CD4-positive, CD25-positive, alpha-beta regulatory T cell (primary cell): Measurements from ENCODE around the gene PTPN4. TPM values are rescaled to one million over a fixed set of nuclear protein-coding genes. Genes with fewer than 3 reads are reported as not detected.

Experiments used
- ATAC-seq, 2 donors: fragments of 150-1000 bp; cut with Tn5 transposase; one replicate each; pipeline ENCODE4 v1.10.0; 2021; ENCODE audit warnings: low read depth in 2 of 2, moderate number of reproducible peaks in 2 of 2, moderate library complexity in 1 of 2
- DNase-seq, 3 donors: peaks; one replicate each; pipeline versions ENCODE4 v3.0.0 to v3.0.0-alpha.2; 2012 to 2022; ENCODE audit warnings: mixed read lengths in 1 of 3
- H3K27ac ChIP-seq: one replicate; pipeline ENCODE4 v1.7.0; 2013; ENCODE audit warnings: mild to moderate bottlenecking, low read length; ENCODE audit not compliant: insufficient read depth, poor library complexity, severe bottlenecking
- H3K27me3 ChIP-seq: one replicate; pipeline ENCODE4 v1.7.0; 2013; ENCODE audit warnings: low read length; ENCODE audit not compliant: control insufficient read depth, insufficient read depth
- H3K36me3 ChIP-seq: one replicate; pipeline ENCODE4 v1.7.0; 2013; ENCODE audit warnings: mild to moderate bottlenecking, low read length, moderate library complexity; ENCODE audit not compliant: control insufficient read depth, insufficient read depth
- H3K4me1 ChIP-seq: 2 replicates; pipeline ENCODE4 v1.7.0; 2013; ENCODE audit warnings: mild to moderate bottlenecking, low read length; ENCODE audit not compliant: insufficient read depth, control insufficient read depth, poor library complexity, severe bottlenecking
- H3K4me3 ChIP-seq: one replicate; pipeline ENCODE4 v1.7.0; 2013; ENCODE audit warnings: low read depth, mild to moderate bottlenecking, low read length, moderate library complexity
- H3K9me3 ChIP-seq, 2 experiments: 1 replicate in 1 of 2; 2 replicates in 1 of 2; pipeline ENCODE4 v1.7.0; 2013; ENCODE audit warnings: low read length in 2 of 2, mild to moderate bottlenecking in 1 of 2, moderate library complexity in 1 of 2; ENCODE audit not compliant: control insufficient read depth in 2 of 2
- H3K27ac Mint-ChIP-seq, 3 donors: one replicate each; pipeline ENCODE4 v1.8.0; 2020 to 2022; ENCODE audit warnings: mild to moderate bottlenecking in 3 of 3, mixed read lengths in 3 of 3, moderate library complexity in 2 of 3
- H3K27me3 Mint-ChIP-seq: one replicate; pipeline ENCODE4 v1.8.0; 2022; ENCODE audit warnings: mild to moderate bottlenecking, mixed read lengths
- H3K36me3 Mint-ChIP-seq: one replicate; pipeline ENCODE4 v1.8.0; 2020; ENCODE audit warnings: mixed read lengths
- H3K4me1 Mint-ChIP-seq, 4 donors: one replicate each; pipeline ENCODE4 v1.8.0; 2020 to 2022; ENCODE audit warnings: mixed read lengths in 4 of 4, mild to moderate bottlenecking in 1 of 4
- H3K4me3 Mint-ChIP-seq, 4 donors: one replicate each; pipeline ENCODE4 v1.8.0; 2020 to 2022; ENCODE audit warnings: mild to moderate bottlenecking in 4 of 4, mixed read lengths in 4 of 4, moderate library complexity in 3 of 4
- H3K9me3 Mint-ChIP-seq, 7 donors: one replicate each; pipeline ENCODE4 v1.8.0; 2020 to 2022; ENCODE audit warnings: mixed read lengths in 7 of 7, mild to moderate bottlenecking in 3 of 7, moderate library complexity in 2 of 7
- polyA plus RNA-seq, 4 donors: library from polyadenylated mRNA; unstranded; fragments of 300-500 nt; fragmentation: Illumina TruSeq; gene quantifications; one replicate each; pipeline ENCODE4 v1.2.3, GENCODE V29; 2021
- total RNA-seq: library from RNA; stranded (reverse); gene quantifications from one replicate; pipeline ENCODE4 v1.2.3, GENCODE V29; 2022

Gene PTPN4
- total and polyA plus RNA-seq, 5 donors from 2014 or later: 75.2 to 115 (median 110) TPM

- peaks cover 0 to 8% (median 0%) of the 10 kb centered on the region in 7 donors for H3K9me3 Mint-ChIP-seq
- H3K36me3 ChIP-seq: peaks cover 15% of the 10 kb centered on the region
- H3K4me1 ChIP-seq: peaks cover 12% of the 10 kb centered on the region
- DNase-seq (peak; percentile 11 to 57 (median 44)), ATAC-seq (peak; percentile 54 to 61)
- H3K27me3 ChIP-seq: no peaks in the 10 kb centered on the region
- no peaks in the 10 kb centered on the region for H3K27me3 Mint-ChIP-seq
- peaks cover 27% of the 10 kb centered on the region for H3K36me3 Mint-ChIP-seq
- H3K9me3 ChIP-seq: no peaks in the 10 kb centered on the region
- no peak overlapping the region for H3K4me3 ChIP-seq
- no peak overlapping the region for H3K27ac ChIP-seq
- H3K27ac Mint-ChIP-seq: peak overlapping the region in 1 of 3 donors; percentile 29
- H3K4me3 Mint-ChIP-seq: no peak overlapping the region
- H3K4me1 Mint-ChIP-seq: peaks cover 28 to 71% (median 39%) of the 10 kb centered on the region in 4 donors
These were observed 66.7 kb downstream of the PTPN4 start for GRCh38 chr2:119826370-119826961.

- H3K36me3 ChIP-seq: peaks cover 15% of the 10 kb centered on the region
- Mint-ChIP-seq H3K4me1 (peaks cover 28 to 69% (median 40%) of the 10 kb centered on the region in 4 donors), H3K27ac (peak overlapping the region in 2 of 3 donors; percentile 16 to 52), H3K9me3 (peaks cover 0 to 9% (median 0%) of the 10 kb centered on the region in 7 donors), H3K27me3 (no peaks in the 10 kb centered on the region), H3K36me3 (peaks cover 26% of the 10 kb centered on the region), H3K4me3 (no peak overlapping the region)
- no peak overlapping the region for H3K27ac ChIP-seq
- ATAC-seq: peak; percentile 38
- peaks cover 12% of the 10 kb centered on the region for H3K4me1 ChIP-seq
- no peaks in the 10 kb centered on the region for H3K9me3 ChIP-seq
- DNase-seq: no peak
- H3K27me3 ChIP-seq: no peaks in the 10 kb centered on the region
- H3K4me3 ChIP-seq: no peak overlapping the region
These were observed 68.3 kb downstream of the PTPN4 start for GRCh38 chr2:119827866-119828507.

- Mint-ChIP-seq H3K9me3 (no peaks in the 10 kb centered on the region), H3K27ac (peak overlapping the region in 1 of 3 donors; percentile 5)
- no peak overlapping the region for H3K27ac ChIP-seq
These were observed 76.9 kb downstream of the PTPN4 start for GRCh38 chr2:119836455-119837142.

GRCh38 chr2:119837350-119837749 is 77.6 kb downstream of the PTPN4 start:
- H3K27ac Mint-ChIP-seq: peak overlapping the region in 1 of 3 donors; percentile 65
- Histone ChIP-seq H3K27me3 (no peaks in the 10 kb centered on the region), H3K9me3 (no peaks in the 10 kb centered on the region), H3K4me3 (no peak overlapping the region), H3K27ac (no peak overlapping the region), H3K36me3 (no peaks in the 10 kb centered on the region), H3K4me1 (peaks cover 15% of the 10 kb centered on the region)
- no peaks in the 10 kb centered on the region for H3K9me3 Mint-ChIP-seq
- H3K4me3 Mint-ChIP-seq: peak overlapping the region in 1 of 4 donors; percentile 13
- no peaks in the 10 kb centered on the region for H3K27me3 Mint-ChIP-seq
- ATAC-seq (no peak), DNase-seq (no peak)
- peaks cover 14% of the 10 kb centered on the region for H3K36me3 Mint-ChIP-seq
- peaks cover 27 to 59% (median 49%) of the 10 kb centered on the region in 4 donors for H3K4me1 Mint-ChIP-seq

More at GRCh38 chr2:119836455-119837142, 76.9 kb downstream of the PTPN4 start:
- Histone ChIP-seq H3K4me1 (peaks cover 7% of the 10 kb centered on the region), H3K9me3 (no peaks in the 10 kb centered on the region), H3K27me3 (no peaks in the 10 kb centered on the region), H3K4me3 (no peak overlapping the region), H3K36me3 (no peaks in the 10 kb centered on the region)
- no peak for DNase-seq
- H3K27me3 Mint-ChIP-seq: no peaks in the 10 kb centered on the region
- H3K4me3 Mint-ChIP-seq: no peak overlapping the region
- ATAC-seq: no peak
- peaks cover 26 to 58% (median 48%) of the 10 kb centered on the region in 4 donors for H3K4me1 Mint-ChIP-seq
- peaks cover 15% of the 10 kb centered on the region for H3K36me3 Mint-ChIP-seq

GRCh38 chr2:119837759-119838158 is 78.0 kb downstream of the PTPN4 start:
- no peak overlapping the region for H3K4me3 ChIP-seq
- Mint-ChIP-seq H3K27ac (peak overlapping the region in 2 of 3 donors; percentile 31 to 65), H3K4me1 (peaks cover 31 to 60% (median 50%) of the 10 kb centered on the region in 4 donors), H3K4me3 (no peak overlapping the region), H3K36me3 (peaks cover 14% of the 10 kb centered on the region), H3K27me3 (no peaks in the 10 kb centered on the region), H3K9me3 (no peaks in the 10 kb centered on the region)
- ATAC-seq (no peak), DNase-seq (no peak)
- H3K27ac ChIP-seq: no peak overlapping the region
- H3K4me1 ChIP-seq: peaks cover 16% of the 10 kb centered on the region
- H3K9me3 ChIP-seq: no peaks in the 10 kb centered on the region
- no peaks in the 10 kb centered on the region for H3K27me3 ChIP-seq
- H3K36me3 ChIP-seq: no peaks in the 10 kb centered on the region

GRCh38 chr2:119838179-119838578 is 78.5 kb downstream of the PTPN4 start:
- peak overlapping the region; percentile 31 to 62 (median 38) for H3K27ac Mint-ChIP-seq
- no peak overlapping the region for H3K4me3 ChIP-seq
- DNase-seq (no peak), ATAC-seq (no peak)
- H3K4me1 ChIP-seq: peaks cover 16% of the 10 kb centered on the region
- no peaks in the 10 kb centered on the region for H3K36me3 ChIP-seq
- no peaks in the 10 kb centered on the region for H3K27me3 Mint-ChIP-seq
- H3K4me1 Mint-ChIP-seq: peaks cover 33 to 59% (median 48%) of the 10 kb centered on the region in 4 donors
- peaks cover 14% of the 10 kb centered on the region for H3K36me3 Mint-ChIP-seq
- H3K27me3 ChIP-seq: no peaks in the 10 kb centered on the region
- H3K9me3 ChIP-seq: no peaks in the 10 kb centered on the region
- H3K4me3 Mint-ChIP-seq: peak overlapping the region in 2 of 4 donors; percentile 5 to 11
- peaks cover 0 to 1% (median 0%) of the 10 kb centered on the region in 7 donors for H3K9me3 Mint-ChIP-seq
- no peak overlapping the region for H3K27ac ChIP-seq

- Histone ChIP-seq H3K27me3 (no peaks in the 10 kb centered on the region), H3K9me3 (no peaks in the 10 kb centered on the region), H3K4me1 (peaks cover 16% of the 10 kb centered on the region), H3K36me3 (no peaks in the 10 kb centered on the region), H3K4me3 (no peak overlapping the region), H3K27ac (no peak overlapping the region)
- peaks cover 14% of the 10 kb centered on the region for H3K36me3 Mint-ChIP-seq
- H3K4me1 Mint-ChIP-seq: peaks cover 41 to 59% (median 48%) of the 10 kb centered on the region in 4 donors
- ATAC-seq (no peak), DNase-seq (no peak)
- H3K27ac Mint-ChIP-seq: peak overlapping the region in 2 of 3 donors; percentile 32 to 52
- H3K27me3 Mint-ChIP-seq: no peaks in the 10 kb centered on the region
- peaks cover 0 to 8% (median 1%) of the 10 kb centered on the region in 7 donors for H3K9me3 Mint-ChIP-seq
- peak overlapping the region in 2 of 4 donors; percentile 58 to 60 for H3K4me3 Mint-ChIP-seq
These were observed 81.8 kb downstream of the PTPN4 start for GRCh38 chr2:119841550-119841949.
